Right lung (tissue), 5 donors: Measurements from ENCODE around the gene SHISA8. TPM values are rescaled to one million over a fixed set of nuclear protein-coding genes. Genes with fewer than 3 reads are reported as not detected.
"Not testable (repeated sequence)": the region's sequence is repeated elsewhere in the genome, so short reads cannot be mapped to it uniquely, and the experiment has no call there.

ENCODE experiments used
- DNase-seq, 2 donors: peaks; one replicate each; pipeline ENCODE4 v3.0.0-alpha.2; 2013
- polyA plus RNA-seq, 5 donors: library from polyadenylated mRNA; unstranded; fragments of 120-200 nt; gene quantifications; one replicate each; pipeline versions ENCODE4 v1.2.1 to v1.2.3, GENCODE V29; 2013; ENCODE audit warnings: inconsistent platforms in 1 of 5, low replicate concordance in 1 of 5; ENCODE audit not compliant: insufficient read length in 5 of 5, insufficient read depth in 1 of 5

Gene SHISA8
- polyA plus RNA-seq, 5 donors, result 0.08 to 0.27 (median 0.21) TPM; not detected in 2

DNA sequence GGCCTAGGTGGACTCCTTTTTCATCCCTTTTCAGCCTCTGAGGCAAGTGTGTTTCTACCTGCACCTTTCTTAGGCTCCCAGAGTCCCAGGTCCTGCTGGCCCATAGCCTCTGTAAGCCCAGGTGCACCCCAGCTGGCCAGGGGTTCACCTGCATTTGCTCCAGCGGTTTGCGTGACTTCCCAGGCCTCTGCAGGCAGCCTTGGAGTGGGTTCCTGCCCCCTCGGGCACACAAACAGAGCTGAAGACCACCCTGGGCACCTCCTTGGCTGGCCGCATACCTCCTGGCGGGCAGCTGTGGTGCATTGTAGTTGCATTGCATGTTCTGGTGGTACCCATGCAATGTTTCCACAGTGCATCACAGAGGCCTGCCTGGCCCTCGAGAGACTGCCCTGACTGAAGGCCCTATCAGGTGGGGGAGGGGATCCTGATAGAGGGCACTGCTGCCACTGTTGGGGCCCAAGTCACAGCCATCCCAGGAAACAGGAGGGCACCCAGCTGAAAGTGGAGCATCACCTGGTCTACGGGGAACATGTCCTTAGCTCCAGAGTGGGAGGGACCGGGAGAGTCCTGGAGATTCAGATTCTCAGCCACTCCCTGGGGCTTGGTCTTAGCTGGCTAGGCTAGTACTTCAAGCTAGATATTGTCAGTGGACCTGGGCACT, 14.1 kb downstream of the SHISA8 start:
- DNase-seq, result no peak

DNA sequence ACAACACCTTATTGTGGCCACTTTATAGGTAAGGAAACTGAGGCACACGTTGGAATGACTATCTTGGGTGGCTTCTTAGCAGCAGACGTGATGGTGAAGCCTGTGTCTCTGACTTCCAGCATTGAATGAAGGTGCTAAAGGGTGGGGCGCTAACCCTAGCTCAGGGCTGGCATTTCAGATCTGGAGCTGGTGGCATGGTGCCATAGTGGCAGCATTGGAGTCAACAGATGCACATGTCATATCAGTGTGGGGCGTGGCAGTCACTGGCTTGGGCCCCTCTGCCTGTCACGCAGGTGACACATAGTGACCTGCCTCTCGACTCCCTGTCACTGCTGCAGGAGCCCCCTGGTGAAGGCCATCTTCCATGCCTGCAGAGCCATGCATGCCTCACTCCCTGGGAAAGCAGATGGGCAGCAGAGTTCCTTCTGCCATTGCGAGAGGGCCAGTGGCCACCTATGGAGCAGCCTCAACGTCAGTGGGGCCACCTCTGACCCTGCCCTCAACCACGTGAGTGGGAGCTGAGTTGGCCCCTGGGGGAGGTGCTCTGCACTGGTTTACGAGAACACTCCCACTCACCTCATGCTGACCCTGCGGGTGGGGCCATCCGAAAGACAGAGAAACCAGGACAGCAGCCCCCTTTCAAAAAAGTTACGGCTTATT, 14.8 kb downstream of the SHISA8 start:
- no peak for DNase-seq

DNA sequence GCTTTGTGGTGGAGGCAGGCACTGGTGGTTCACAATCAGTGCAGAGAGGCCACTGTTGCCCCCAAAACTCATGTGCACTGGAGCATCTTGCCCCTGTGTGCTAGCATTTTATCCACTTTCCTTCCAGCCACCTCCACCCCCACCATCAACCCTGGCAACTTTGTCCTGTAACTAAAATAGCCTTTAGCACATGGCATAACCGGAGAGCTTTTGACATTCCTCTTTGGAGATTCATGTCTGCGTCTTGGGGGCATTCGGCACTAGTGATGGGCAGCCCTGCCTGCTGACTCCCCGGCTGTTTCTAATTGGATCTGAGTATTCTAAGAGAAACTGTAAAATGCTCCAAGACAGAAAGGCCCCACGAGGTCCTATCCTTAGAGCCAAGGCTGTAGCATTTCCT, 15.8 kb downstream of the SHISA8 start:
- DNase-seq, result no peak

DNA sequence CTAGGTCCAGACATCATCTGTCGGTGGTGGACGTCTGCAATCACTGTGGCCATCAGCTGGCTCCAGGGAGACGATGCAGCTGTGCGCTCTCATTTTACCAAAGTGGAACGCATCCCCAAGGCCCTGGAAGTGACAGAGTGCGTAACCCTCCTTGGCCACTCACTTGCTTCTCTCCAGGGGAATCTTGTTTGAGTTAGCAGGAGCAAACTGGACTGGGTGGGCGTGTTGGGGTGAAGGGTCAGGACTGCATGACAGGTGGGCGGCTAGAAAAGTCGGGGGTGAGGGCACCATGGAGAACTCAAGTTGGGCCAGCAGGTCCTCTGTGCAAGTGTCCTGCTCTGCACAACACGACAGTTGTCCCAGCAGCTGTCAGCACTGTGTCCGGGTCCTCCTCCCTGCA, 16.2 kb downstream of the SHISA8 start:
- no peak for DNase-seq

DNA sequence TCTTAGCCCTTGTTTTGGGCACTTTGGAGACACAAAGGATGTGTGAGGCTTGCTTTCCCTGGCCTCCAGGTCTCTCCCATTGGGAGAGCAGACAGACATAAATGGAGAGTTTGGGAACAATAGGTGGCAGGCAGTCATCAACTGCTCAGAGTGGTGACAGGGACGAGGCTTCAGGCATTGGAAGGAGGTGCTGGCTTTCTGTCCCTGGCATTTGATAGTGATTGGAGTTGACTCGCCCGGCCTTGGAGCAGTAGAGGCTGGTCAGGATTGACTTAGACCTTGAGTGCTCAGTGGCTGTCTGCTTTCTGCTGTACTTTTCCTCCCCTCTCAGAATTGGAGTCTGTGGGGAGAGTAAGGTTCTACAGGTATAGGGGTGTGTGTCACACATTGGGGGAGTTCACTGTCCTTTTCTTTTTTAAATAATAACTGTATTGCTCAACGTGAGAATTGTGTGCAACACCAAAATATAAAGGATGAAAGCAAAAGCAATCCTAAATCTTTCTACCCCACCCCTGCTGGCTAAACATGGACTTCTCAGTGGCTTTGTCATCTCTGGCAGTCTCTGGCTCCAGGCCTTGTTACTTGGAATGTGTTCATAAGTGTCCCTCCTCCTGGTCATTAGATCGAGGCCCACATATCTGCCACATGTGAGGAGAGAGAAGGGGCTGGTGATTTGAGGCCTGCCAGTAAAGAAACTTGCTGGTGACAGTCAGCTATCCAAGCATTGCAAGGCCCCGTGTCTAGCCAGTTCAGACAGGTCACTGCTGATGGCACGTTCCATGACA, 21.1 kb downstream of the SHISA8 start:
- no peak for DNase-seq

DNA sequence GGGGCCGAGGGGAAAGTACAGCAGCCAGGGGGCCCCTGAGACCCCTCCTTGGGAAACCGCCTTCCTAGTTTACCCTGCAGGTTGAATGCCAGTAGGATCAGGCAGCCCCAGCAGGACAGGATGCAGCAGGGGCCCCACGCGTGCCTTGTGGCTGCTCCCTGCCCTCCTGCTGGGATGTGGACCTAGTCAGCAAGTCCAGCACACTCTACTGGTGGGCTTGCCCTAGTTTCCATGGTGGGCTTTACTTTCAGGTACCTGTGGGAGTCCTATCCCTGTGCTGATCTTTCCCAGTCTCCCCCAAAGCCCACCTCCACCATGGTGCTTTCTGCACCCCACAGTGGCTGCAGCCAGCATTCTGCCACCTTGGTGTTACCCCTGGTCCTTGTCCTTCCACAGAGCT, 22.2 kb downstream of the SHISA8 start:
- no peak for DNase-seq

DNA sequence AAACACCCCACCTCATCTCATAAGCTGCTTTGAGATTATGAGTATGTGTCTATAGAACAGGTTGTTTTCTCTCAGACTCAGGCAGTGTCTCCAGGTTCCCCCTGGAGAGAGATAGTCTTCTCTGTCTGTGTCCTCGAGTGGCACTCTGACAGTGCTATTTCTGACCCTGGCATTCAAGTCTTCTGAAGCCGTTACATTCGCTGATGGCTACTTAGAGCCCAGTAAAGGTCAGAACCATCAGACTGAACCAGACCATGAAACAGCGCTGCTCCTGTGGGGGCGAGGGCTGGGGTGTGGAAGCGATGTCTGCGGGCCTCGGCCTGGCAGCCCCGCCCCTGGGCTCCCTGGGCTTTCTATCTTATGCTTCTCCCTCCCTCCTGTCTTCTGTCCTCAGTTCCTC, 23.5 kb downstream of the SHISA8 start:
- no peak for DNase-seq

DNA sequence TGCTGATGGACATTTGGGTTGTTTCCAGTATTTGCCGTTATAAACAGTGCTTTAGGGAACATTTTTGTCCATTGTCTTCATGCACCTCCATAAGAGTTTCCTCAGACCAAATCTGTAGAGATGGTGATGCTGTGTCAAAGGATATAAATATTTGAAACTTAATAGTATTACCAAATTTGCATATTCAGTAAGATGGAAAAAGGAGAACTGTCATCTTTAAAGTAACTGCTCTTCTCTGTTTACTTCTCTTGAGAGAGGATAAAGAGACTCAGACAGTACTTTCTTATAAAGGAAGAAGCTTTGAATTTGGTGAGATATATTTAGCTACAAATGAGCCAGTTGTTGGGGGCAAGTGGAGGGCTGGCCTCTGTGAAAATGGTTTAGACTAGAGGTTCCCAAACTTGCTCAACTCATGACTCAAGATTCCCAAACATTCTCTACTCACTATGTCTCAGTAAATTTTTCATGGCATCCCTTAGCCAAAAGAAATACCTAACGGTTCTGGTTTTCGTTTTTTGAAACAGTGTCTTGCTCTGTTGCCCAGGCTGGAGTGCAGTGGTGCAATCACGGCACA, 26.2 kb downstream of the SHISA8 start:
- DNase-seq, result no peak

DNA sequence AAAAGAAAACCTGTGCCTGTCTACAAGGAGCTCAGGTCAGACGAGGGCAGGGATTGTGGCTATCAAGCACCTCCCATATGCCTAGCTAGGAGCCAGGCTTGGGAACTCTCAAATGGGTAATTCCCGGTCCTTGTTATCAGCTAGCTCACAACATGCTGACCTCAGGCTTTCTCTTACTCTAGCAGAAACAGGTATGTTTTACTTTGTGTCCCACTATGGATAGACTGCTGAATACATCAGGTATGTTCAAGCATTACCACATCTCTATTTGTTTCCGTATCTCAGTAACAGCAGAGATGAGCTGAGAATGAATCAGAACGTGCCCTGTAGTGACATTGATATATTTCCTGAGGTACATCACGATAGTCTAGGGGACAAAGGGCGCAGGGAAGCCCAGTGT, 29.4 kb downstream of the SHISA8 start:
- DNase-seq, result no peak

DNA sequence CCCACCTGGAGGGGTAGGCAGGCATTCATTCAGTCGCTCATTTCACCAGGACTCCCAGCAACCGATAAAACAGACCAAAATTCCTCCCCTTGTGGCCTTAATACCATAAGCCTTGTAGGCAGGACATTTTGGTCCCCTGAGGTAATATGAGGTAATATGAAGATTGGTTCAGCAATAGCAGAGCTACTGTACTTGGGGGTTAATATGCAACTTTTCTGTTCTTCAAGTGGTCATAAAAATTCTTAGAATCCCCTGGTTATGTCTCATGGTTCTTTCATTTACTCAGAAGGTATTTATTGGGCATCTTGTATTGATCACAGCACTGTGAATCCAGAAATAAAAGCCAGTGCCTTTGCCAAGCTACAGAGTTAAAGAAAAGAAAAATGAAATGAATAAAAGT, 29.8 kb downstream of the SHISA8 start:
- DNase-seq, result no peak

DNA sequence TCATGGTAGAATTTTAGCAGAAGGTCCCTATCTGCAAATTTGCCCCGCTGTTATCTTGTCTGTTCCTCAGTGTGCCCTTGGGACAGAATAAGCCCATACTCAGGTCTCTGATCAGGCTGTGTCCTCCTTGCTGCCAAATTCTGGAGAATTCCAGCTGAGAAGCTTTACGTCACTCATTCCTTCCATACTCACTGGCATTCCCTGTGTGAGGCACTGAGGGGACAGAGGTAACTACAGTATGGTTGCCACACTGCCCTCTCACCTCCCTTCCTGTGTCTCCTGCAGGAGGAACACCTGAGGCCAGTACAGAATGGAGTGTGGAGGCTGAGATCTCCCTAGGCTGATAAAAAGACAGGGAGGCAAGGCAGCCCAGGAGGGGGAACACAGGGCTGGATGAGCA, 31.5 kb downstream of the SHISA8 start:
- DNase-seq, result no peak

DNA sequence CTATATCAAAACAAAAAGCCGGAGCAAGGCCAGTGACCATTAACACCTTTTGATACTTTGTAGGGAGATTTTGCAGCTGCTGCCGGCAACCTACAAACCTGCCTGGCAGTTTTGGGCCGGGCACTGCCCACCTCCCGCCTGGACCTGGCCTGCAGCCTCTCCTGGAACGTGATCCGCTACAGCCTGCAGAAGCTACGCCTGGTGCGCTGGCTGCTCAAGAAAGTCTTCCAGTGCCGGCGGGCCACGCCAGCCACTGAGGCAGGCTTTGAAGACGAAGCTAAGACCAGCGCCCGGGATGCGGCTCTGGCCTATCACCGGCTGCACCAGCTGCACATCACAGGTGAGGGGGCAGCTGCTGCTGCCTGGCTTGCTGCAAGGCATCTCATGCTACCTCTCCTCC, 34.2 kb downstream of the SHISA8 start:
- DNase-seq, result no peak

DNA sequence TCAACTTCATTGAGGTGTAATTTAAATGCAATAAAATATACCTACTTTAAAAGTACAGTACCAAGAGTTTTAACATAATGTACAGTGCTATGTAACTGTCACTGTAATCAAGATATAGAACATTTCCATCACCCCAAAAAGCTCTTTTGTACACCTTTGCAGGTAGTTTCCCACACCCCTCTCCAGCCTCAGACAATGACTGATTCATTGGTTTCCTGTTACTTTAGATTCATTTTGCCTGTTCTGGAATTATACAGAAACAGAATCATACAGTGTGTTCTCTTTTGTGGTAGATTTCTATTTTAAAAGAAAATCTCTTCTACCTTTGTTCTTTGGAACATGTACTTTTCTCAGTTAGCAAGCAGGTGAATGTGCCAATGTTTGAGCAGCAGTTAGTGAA, 38.2 kb downstream of the SHISA8 start:
- DNase-seq, result no peak

DNA sequence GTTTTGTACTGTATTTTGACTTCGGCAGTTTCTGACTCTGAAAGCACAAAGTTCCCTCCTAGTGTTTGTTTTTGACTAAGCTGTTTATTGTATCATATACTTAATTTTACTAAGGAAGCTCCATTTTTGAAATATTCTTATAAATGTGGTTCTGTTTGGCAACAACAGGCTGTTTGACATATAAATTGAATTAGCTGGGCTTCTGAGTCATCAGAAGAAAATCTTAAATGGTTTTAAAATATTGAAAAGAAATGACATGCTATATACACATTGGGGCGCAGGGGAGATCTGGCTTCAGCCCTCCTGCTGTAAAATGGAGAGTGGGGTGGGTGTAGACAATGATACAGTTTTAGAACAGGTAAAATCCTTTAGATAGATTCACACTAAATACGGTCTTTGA, 38.6 kb downstream of the SHISA8 start:
- DNase-seq, result no peak

DNA sequence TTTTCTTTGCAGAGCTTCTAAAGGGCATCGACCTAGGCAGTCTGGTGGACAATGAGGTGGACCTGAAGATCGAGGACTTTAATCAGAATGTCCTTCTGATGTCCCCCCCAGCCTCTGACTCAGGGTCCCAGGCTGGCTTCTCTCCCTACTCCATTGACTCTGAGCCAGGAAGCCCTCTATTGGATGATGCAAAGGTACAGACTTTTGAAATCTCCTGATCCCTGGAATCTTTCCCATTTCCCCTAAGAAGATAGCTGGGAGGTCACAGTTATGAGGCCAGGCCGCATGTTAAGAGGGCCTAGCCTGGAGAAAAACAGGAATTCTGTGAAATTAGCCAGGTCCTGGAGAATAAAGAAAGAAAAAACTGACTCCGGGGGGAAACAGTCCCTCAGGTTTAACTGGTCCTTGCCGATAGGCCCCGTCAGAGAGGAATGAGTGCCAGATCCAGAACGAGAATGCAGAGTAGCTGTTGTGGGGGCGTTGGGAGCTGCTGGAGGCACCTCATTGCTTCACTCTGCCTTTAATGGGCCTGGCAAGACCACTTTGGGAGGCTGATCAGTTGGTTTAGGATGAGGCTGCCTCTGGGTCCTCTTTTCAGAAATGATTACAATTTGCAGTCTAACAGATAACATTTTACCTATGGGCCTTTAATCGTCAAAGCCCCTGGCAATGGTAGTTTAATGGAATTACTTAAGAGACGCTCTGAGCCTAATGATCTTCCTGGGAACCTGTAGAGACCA, 39.2 kb downstream of the SHISA8 start:
- no peak for DNase-seq

DNA sequence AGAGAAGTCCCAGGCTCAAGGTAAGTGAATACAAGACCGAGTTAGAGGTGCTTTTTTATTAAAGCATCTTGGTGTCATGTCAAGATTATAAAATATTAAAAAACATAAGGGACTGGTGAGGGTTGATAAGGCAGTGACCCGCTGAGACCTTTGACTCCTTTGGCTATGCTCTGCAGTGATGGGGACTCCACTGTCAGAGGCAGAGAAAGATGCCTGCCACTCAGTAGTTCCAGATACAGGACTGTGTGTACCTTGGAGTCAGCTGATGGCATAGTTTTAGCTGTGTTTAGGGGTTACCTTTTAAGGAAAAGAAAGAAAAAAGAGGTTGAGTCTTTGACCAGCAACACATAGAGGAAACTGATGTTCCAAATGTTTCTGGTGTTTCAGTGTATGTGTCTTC, 40.8 kb downstream of the SHISA8 start:
- no peak for DNase-seq

DNA sequence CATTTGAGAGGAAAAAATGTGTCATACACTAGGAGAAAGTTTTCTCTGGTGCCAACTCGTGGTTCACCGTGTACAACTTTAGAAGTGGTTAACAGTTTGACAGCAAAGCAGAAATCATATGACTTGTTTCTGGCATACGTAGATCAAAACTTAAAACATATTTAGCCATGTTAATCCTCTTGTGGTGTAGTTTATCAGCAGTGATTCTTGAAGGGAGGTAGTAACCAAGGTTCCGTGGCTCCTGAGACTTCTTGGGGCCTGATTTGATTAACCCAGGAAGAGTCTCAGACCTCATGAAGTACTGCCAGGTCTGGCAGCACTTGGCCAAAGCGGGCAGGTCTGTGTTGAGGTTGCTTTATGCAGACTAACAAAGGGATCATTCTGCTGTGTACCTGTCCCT, 41.5 kb downstream of the SHISA8 start:
- DNase-seq, result no peak

DNA sequence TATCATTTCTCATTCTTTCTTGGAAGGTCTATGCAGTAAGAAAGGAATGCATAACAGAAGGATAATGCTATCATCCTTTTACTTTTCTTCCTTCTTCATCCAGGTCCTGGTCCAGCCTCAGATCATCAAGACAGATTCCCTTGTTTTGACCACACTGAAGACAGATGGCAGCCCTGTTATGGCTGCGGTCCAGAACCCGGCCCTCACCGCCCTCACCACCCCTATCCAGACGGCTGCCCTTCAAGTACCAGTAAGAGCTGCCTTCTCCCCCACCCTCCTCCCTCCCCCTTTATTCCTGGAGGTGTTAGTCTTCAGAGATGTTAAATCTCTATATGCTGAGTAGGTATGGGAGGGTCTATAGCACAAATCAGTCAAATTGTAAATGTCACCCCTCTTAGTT, 44.1 kb downstream of the SHISA8 start:
- DNase-seq, result no peak

DNA sequence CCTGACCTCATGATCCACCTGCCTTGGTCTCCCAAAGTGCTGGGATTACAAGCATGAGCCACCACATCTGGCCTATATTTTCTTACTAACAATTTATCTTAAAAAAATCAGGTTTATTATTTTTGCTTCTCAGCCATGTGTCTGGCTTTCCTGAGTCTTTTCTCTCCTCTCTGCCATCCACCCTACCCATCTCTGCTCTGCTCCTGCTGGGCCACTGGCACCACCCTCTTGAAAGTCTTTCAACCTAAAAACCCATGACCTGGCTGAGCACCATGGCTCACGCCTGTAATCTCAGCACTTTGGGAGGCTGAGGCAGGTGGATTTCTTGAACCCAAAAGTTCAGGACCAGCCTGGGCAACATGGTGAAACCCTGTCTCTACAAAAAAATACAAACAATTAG, 44.8 kb downstream of the SHISA8 start:
- DNase-seq, result not testable (repeated sequence)

DNA sequence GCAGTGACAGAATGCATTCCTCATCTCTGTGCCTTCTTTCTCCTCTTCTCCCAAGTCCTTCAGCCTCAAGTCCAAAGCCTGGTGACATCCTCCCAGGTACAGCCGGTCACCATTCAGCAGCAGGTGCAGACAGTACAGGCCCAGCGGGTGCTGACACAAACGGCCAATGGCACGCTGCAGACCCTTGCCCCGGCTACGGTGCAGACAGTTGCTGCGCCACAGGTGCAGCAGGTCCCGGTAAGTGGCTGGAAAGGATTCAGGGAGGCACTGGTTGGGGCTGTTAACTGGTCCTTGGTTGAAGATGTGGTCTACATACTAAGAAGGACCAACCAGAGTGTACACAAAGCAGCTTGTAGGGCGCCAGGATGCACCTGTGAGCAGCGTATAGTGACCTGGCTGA, 46.3 kb downstream of the SHISA8 start:
- DNase-seq, result no peak

DNA sequence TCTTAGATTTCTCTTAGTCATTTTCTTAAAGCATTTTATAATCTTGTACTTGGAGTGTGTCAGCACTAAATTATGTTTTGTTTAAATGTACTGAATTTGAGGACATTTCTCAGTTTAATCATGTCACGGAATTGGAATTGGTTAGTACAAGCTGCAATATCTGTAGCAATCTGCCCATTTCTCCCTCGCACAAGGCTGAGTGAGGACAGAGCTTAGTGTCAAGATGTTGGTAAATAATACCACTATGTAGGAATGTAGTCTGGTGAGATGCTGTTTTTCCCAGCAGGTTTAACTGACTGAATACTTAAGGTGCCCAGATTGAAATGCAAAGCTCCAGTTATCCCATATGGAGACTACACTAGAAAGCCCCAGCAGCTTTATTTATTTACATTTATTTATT, 51.4 kb downstream of the SHISA8 start:
- DNase-seq, result no peak
